ENCODE measurements around the gene GARIN1A. TPM values are rescaled to one million over a fixed set of nuclear protein-coding genes. Genes with fewer than 3 reads are reported as not detected.
"Not testable (repeated sequence)": the region's sequence is repeated elsewhere in the genome, so short reads cannot be mapped to it uniquely, and the experiment has no call there.

The GARIN1A gene
- polyA plus RNA-seq, 1 donor from 2014 or later: 2.8 TPM

- no peak for TF ChIP-seq CTCF (IDR thresholded peaks at IDR 0.05; ENCODE audit: poor library complexity, severe bottlenecking)
- no peak for TF ChIP-seq MXI1 (conservative IDR thresholded peaks at IDR 0.05; ENCODE audit: poor library complexity, severe bottlenecking)
- no peak for TF ChIP-seq SMC3 (conservative IDR thresholded peaks at IDR 0.05; ENCODE audit: poor library complexity)
- TF ChIP-seq POLR2AphosphoS5 (IDR thresholded peaks at IDR 0.05): no peak
- no peak overlapping the region for H2AFZ ChIP-seq (ENCODE audit: low read depth, low read length)
- no peak overlapping the region for H3K9ac ChIP-seq (ENCODE audit: low read length)
- no peak overlapping the region for H3K4me3 ChIP-seq (ENCODE audit: low read length)
- no peak overlapping the region for H3K27ac ChIP-seq (ENCODE audit: low read length)
- H4K20me1 ChIP-seq (ENCODE audit: insufficient read depth): no peaks in the 10 kb centered on the region
- H3K4me2 ChIP-seq (ENCODE audit: low read length): no peak overlapping the region
- H3K36me3 ChIP-seq (ENCODE audit: insufficient read depth, low read length): no peaks in the 10 kb centered on the region
- H3K27me3 ChIP-seq (ENCODE audit: insufficient read depth, low read depth, low read length): no peaks in the 10 kb centered on the region
- H3K9me3 ChIP-seq (ENCODE audit: low read length): no peaks in the 10 kb centered on the region
- H3K9me2 ChIP-seq (ENCODE audit: insufficient read depth, low read length): no peaks in the 10 kb centered on the region
- no peaks in the 10 kb centered on the region for H3F3A ChIP-seq (ENCODE audit: insufficient read depth, low read length, poor library complexity, severe bottlenecking)
- no peaks in the 10 kb centered on the region for H3K79me2 ChIP-seq (replicated peaks; ENCODE audit: insufficient read depth, low read length)
These were observed 7.8 kb downstream of the GARIN1A start for GRCh38 chr7:128679920-128680319.

- no peaks in the 10 kb centered on the region for H3K27me3 ChIP-seq (ENCODE audit: insufficient read depth, low read depth, low read length)
- TF ChIP-seq POLR2AphosphoS5 (IDR thresholded peaks at IDR 0.05) (no peak), MXI1 (conservative IDR thresholded peaks at IDR 0.05; ENCODE audit: poor library complexity, severe bottlenecking) (no peak), EZH2 (IDR thresholded peaks at IDR 0.05; ENCODE audit: borderline replicate concordance, insufficient read depth, low read length, poor library complexity, severe bottlenecking) (no peak), EP300 (conservative IDR thresholded peaks at IDR 0.05; ENCODE audit: poor library complexity, severe bottlenecking) (no peak), CTCF (IDR thresholded peaks at IDR 0.05; ENCODE audit: poor library complexity, severe bottlenecking) (no peak), SMC3 (conservative IDR thresholded peaks at IDR 0.05; ENCODE audit: poor library complexity) (no peak), REST (IDR thresholded peaks at IDR 0.05; ENCODE audit: borderline replicate concordance) (no peak), TAF1 (IDR thresholded peaks at IDR 0.05; ENCODE audit: low read depth) (no peak), RAD21 (conservative IDR thresholded peaks at IDR 0.05) (no peak)
- no peak overlapping the region for H3K27ac ChIP-seq (ENCODE audit: low read length)
- H3K9ac ChIP-seq (ENCODE audit: low read length): no peak overlapping the region
- H2AFZ ChIP-seq (ENCODE audit: low read depth, low read length): no peak overlapping the region
- H3K36me3 ChIP-seq (ENCODE audit: insufficient read depth, low read length): no peaks in the 10 kb centered on the region
- H3F3A ChIP-seq (ENCODE audit: insufficient read depth, low read length, poor library complexity, severe bottlenecking): no peaks in the 10 kb centered on the region
- H3K9me2 ChIP-seq (ENCODE audit: insufficient read depth, low read length): no peaks in the 10 kb centered on the region
- no peaks in the 10 kb centered on the region for H3K9me3 ChIP-seq (ENCODE audit: low read length)
- no peaks in the 10 kb centered on the region for H4K20me1 ChIP-seq (ENCODE audit: insufficient read depth)
- no peaks in the 10 kb centered on the region for H3K79me2 ChIP-seq (replicated peaks; ENCODE audit: insufficient read depth, low read length)
- no peak overlapping the region for H3K4me2 ChIP-seq (ENCODE audit: low read length)
- H3K4me3 ChIP-seq (ENCODE audit: low read length): no peak overlapping the region
These were observed 9.9 kb downstream of the GARIN1A start for GRCh38 chr7:128681794-128682537.

- not testable (repeated sequence) for H4K20me1 ChIP-seq (ENCODE audit: insufficient read depth); H3K27ac ChIP-seq (ENCODE audit: low read length); H3K4me2 ChIP-seq (ENCODE audit: low read length); H3K36me3 ChIP-seq (ENCODE audit: insufficient read depth, low read length); H3K4me3 ChIP-seq (ENCODE audit: low read length); H3K9me3 ChIP-seq (ENCODE audit: low read length); H3F3A ChIP-seq (ENCODE audit: insufficient read depth, low read length, poor library complexity, severe bottlenecking); H2AFZ ChIP-seq (ENCODE audit: low read depth, low read length); H3K27me3 ChIP-seq (ENCODE audit: insufficient read depth, low read depth, low read length); H3K9me2 ChIP-seq (ENCODE audit: insufficient read depth, low read length); H3K79me2 ChIP-seq (replicated peaks; ENCODE audit: insufficient read depth, low read length); H3K9ac ChIP-seq (ENCODE audit: low read length)
These were observed 11.2 kb downstream of the GARIN1A start for GRCh38 chr7:128683270-128683669.

GRCh38 chr7:128683738-128684137 is 11.6 kb downstream of the GARIN1A start:
- not testable (repeated sequence) for H2AFZ ChIP-seq (ENCODE audit: low read depth, low read length); H3K9me3 ChIP-seq (ENCODE audit: low read length); H3K79me2 ChIP-seq (replicated peaks; ENCODE audit: insufficient read depth, low read length); H3K4me3 ChIP-seq (ENCODE audit: low read length); H3K4me2 ChIP-seq (ENCODE audit: low read length); H3F3A ChIP-seq (ENCODE audit: insufficient read depth, low read length, poor library complexity, severe bottlenecking); H3K27ac ChIP-seq (ENCODE audit: low read length); H3K9ac ChIP-seq (ENCODE audit: low read length); H3K27me3 ChIP-seq (ENCODE audit: insufficient read depth, low read depth, low read length); H4K20me1 ChIP-seq (ENCODE audit: insufficient read depth); H3K36me3 ChIP-seq (ENCODE audit: insufficient read depth, low read length); H3K9me2 ChIP-seq (ENCODE audit: insufficient read depth, low read length)

All from neural cell (in vitro differentiated cells).